Activated naive CD4-positive, alpha-beta T cell treated with anti-CD3 and anti-CD28 coated beads for 36 hours (primary cell): ENCODE measurements around the gene GATB. TPM values are rescaled to one million over a fixed set of nuclear protein-coding genes. Genes with fewer than 3 reads are reported as not detected.

Source experiments
- CTCF ChIA-PET: fragments of 350-600 bp; sonication (Branson Sonifier 250); formaldehyde crosslinking; loops from one replicate; lab custom pipeline; 2021; ENCODE audit warnings: antibody characterized with exemption; lab: Charles Lee
- DNase-seq: peaks from one replicate; pipeline ENCODE4 v3.0.0-alpha.2; 2020
- H3K27ac Mint-ChIP-seq: one replicate; pipeline ENCODE4 v1.8.0; 2021; ENCODE audit warnings: mild to moderate bottlenecking, mixed read lengths
- H3K27me3 Mint-ChIP-seq: one replicate; pipeline ENCODE4 v1.8.0; 2021; ENCODE audit warnings: low read depth, mixed read lengths
- H3K36me3 Mint-ChIP-seq: one replicate; pipeline ENCODE4 v1.8.0; 2021; ENCODE audit warnings: low read depth, mixed read lengths
- H3K4me1 Mint-ChIP-seq: one replicate; pipeline ENCODE4 v1.8.0; 2021; ENCODE audit warnings: low read depth, mixed read lengths
- H3K4me3 Mint-ChIP-seq: one replicate; pipeline ENCODE4 v1.8.0; 2021; ENCODE audit warnings: mild to moderate bottlenecking, moderate library complexity, mixed read lengths
- H3K9me3 Mint-ChIP-seq: one replicate; pipeline ENCODE4 v1.8.0; 2021; ENCODE audit warnings: mixed read lengths
- intact Hi-C: fragments of 100-400 bp; cut with micrococcal nuclease; formaldehyde crosslinking; loops from one replicate; pipeline ENCODE4 v1.15.1; 2023
- total RNA-seq, 2 experiments: library from RNA; stranded (reverse); gene quantifications; one replicate each; pipeline ENCODE4 v1.2.3, GENCODE V29; 2021

The GATB gene, protein sequence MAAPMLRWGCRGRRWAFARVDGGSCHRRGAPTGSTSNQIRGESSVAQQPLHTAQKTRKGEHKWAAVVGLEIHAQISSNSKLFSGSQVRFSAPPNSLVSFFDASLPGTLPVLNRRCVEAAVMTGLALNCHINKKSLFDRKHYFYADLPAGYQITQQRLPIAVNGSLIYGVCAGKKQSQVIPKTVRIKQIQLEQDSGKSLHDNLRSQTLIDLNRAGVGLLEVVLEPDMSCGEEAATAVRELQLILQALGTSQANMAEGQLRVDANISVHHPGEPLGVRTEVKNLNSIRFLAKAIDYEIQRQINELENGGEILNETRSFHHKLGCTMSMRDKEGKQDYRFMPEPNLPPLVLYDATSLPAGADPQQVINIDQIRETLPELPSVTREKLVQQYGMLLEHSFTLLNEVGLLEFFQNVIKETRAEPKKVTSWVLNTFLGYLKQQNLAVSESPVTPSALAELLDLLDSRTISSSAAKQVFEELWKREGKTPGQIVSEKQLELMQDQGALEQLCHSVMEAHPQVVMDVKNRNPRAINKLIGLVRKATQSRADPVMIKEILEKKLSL
- 10 to 100 TPM; 15.2 to 22.1 TPM for total RNA-seq

DNA sequence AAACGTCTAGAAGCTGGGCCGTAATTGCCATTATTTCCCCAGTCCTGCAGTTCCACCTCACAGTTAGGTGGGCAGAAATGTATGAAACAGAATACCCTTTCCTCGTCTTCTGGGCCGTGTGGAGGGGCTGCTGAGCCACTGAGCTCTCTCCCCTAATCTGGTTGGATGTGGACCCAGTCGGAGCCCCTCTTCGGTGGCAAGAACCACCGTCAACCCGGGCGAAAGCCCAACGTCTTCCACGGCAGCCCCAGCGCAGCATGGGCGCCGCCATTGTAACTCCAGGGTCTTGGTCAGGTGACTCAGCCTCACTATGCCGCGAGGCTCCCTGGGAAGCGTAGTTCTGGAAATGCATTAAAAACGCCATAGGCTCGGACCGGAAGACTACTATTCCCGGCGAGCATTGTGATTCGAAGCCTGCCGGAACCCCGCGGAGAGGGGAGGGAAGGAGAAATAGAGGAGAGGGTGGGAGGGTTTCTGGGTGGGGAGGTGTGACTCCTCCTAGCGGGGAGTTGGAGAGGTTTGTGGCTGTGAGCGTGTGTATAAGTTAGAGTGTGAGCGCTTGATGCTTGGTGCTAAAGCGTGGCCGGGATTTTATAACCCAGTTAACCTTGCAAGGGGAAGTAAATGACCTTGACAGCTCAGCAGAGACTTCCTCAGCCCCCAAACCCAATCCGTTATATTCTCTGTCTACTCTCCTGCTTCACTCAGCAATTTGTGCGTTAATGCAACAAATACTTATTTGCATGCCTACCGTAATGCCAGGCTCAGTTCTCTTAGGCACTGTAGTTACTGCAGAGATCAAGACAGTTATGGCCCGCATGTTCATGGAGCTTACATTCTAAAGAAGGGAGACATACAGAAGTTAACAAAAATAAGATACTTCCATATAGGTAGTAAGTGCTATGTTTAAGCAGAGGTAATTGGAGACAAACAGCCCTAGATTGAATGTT lies at the start of gene GATB:
GATB (minus strand) TSS at position 296 of the 950 bp plus-strand sequence; CDS start at position 271, 25 bp downstream.
- no peaks in the 10 kb centered on the region for H3K9me3 Mint-ChIP-seq
- intact Hi-C loops = loop anchor here (1.0 to 5.0 kb wide), 15 partner anchors 40 to 793 kb away; partner anchors contain the start of genes FBXW7, FHIP1A, LRBA and RPS3A
- CTCF ChIA-PET = no interaction called here
- H3K27ac Mint-ChIP-seq = peak within 1 kb of the TSS; percentile 89
- H3K27me3 Mint-ChIP-seq = no peaks in the 10 kb centered on the region
- DNase-seq = peak; percentile 95
- H3K4me3 Mint-ChIP-seq = peak within 1 kb of the TSS; percentile 99
- H3K4me1 Mint-ChIP-seq = peaks cover 13% of the 10 kb centered on the region
- peaks cover 9% of the 10 kb centered on the region for H3K36me3 Mint-ChIP-seq

DNA sequence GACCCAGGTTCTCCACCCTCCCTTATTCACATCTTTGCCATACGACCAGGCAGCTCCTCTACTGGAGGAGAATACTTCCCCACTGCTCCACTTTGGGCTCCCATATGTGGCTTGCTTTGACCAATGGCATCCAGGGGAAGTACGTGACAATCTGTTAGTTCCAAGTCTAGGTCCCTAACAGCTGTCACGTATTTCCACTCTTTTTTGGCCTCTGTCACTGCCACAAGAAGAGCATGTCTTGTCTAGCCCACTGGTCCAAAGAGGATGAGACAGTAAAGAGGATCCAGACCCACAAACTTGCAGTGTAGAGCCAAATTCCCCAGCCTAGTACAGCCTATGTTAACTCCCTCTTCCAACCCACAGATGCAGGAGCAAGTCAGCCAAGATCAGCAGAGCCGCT lies 49.7 kb upstream of the GATB start:
- Mint-ChIP-seq H3K4me3 (no peak overlapping the region), H3K36me3 (no peaks in the 10 kb centered on the region), H3K4me1 (no peaks in the 10 kb centered on the region), H3K9me3 (no peaks in the 10 kb centered on the region), H3K27ac (no peak overlapping the region), H3K27me3 (no peaks in the 10 kb centered on the region)
- CTCF ChIA-PET = interaction anchor here (1.1 to 1.5 kb wide), 2 partner anchors 8 to 9 kb away, joined by 3 to 8 read pairs; no protein-coding TSS in a partner anchor
- intact Hi-C loops = no loop called here
- DNase-seq = no peak

DNA sequence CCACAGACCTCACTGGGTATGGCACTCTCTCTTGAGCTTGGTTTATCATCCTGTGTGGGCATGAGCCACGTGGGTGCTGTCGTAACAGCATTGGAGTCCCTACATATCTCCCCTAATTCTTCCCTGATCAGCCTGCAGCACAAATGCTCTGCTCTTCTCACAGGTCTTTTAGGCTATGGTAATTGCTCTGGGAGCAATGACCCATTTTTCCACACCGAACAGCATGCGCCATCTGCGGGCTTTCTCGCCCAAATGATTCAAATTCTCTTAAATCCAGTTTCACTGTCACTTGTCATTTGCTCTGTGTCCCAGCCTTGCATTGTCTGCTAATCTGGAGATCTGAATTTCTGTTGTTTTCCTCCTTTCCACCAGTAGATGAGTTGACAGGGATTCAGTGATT lies 48.9 kb upstream of the GATB start:
- no peak for DNase-seq
- Mint-ChIP-seq H3K27ac (no peak overlapping the region), H3K36me3 (no peaks in the 10 kb centered on the region), H3K27me3 (no peaks in the 10 kb centered on the region), H3K4me3 (no peak overlapping the region), H3K9me3 (no peaks in the 10 kb centered on the region), H3K4me1 (no peaks in the 10 kb centered on the region)
- intact Hi-C loops = no loop called here
- CTCF ChIA-PET = no interaction called here

DNA sequence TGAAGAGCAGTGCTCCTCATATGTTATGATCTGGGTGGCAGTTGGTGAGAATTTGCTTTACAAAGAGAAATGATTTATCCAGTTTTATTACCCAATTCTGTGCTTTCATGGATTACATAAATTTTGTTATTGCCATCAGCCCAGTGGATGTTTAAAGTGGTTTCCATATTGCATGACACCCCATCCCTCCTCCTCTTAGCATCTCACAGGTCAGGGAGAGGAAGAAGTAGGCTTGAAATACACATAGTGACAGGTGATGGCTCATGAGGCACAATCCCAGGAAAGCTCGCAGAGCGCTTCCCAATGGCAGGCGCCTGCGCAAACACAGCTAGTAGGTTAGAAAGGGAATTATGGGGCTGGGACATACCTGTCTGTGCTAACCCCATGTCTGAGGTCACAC lies 47.7 kb upstream of the GATB start:
- no peak overlapping the region for H3K27ac Mint-ChIP-seq
- DNase-seq = no peak
- H3K36me3 Mint-ChIP-seq = no peaks in the 10 kb centered on the region
- H3K4me3 Mint-ChIP-seq = no peak overlapping the region
- H3K4me1 Mint-ChIP-seq = no peaks in the 10 kb centered on the region
- no peaks in the 10 kb centered on the region for H3K27me3 Mint-ChIP-seq
- H3K9me3 Mint-ChIP-seq = no peaks in the 10 kb centered on the region
- CTCF ChIA-PET = interaction anchor here (0.8 kb wide), 1 partner anchor 9 kb away, joined by 3 read pairs; no protein-coding TSS in a partner anchor
- intact Hi-C loops = no loop called here

DNA sequence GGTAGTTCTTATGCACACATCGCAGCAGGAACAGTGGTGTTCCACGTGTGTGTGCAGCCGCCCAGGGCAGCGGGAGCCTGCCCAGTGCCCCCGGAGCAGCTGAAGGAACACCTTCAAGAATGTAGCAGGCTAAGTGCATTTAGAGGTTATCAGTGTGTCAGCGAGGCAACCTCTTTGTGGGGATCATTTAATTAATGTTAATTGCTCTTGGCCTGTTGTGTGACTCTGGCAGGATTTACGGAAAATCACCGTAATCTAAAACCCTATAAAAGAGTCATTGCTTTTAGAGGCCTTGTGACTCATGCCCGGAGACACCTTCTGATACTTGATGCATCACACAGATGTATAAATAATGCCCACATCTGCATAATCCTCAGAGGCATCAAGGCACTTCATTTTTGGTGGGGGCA lies 47.3 kb upstream of the GATB start:
- CTCF ChIA-PET = interaction anchor here (0.8 kb wide), 1 partner anchor 8 kb away, joined by 3 read pairs; no protein-coding TSS in a partner anchor
- Mint-ChIP-seq H3K4me3 (no peak overlapping the region), H3K27me3 (no peaks in the 10 kb centered on the region), H3K4me1 (no peaks in the 10 kb centered on the region), H3K27ac (no peak overlapping the region), H3K36me3 (no peaks in the 10 kb centered on the region), H3K9me3 (no peaks in the 10 kb centered on the region)
- intact Hi-C loops = no loop called here
- DNase-seq = peak; percentile 7

DNA sequence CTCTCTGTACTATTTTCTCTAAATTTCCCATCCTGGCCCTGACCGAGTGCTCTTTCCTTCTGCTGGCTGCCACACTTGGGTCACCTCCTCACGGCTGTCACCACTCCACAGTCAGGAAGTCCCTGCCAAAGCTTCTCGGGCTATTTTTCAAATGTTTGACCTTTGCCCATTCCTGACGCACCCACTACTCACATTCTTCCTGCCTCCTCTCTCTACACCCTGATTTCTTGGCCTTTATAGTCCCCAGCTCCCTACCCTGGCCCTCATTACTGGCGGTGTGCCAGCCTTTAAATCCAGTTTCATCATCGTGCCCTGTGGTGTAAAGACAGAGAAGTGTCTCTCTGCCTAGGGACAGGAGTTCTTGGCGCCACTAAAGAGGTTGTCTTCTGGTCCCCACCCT lies 46.4 kb upstream of the GATB start:
- Mint-ChIP-seq H3K4me3 (no peak overlapping the region), H3K36me3 (no peaks in the 10 kb centered on the region), H3K9me3 (no peaks in the 10 kb centered on the region), H3K4me1 (no peaks in the 10 kb centered on the region), H3K27ac (no peak overlapping the region), H3K27me3 (no peaks in the 10 kb centered on the region)
- CTCF ChIA-PET = interaction anchor here (0.7 kb wide), 1 partner anchor 445 kb away, joined by 3 read pairs; no protein-coding TSS in a partner anchor
- intact Hi-C loops = no loop called here
- no peak for DNase-seq

DNA sequence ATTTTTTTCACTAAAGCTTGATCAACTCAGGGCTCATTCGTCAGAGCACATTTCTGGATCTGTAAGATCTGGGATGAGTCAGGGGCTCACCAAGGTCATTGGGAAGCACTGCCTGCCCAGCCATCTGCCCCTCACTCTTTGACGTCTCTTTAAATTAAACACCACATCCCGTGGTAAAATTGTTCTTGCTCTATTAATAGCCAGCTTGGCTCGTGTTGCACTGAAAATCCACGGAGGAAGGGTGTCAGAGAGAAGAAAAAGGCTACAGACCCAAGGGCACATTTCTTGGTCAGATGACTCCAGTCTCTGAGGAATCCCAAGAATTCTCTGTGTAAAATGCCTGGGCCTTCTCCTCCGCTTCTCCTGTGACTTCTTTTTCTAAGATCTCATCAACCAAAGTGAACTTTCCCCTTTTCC lies 45.7 kb upstream of the GATB start:
- Mint-ChIP-seq H3K4me1 (no peaks in the 10 kb centered on the region), H3K4me3 (no peak overlapping the region), H3K27me3 (no peaks in the 10 kb centered on the region), H3K36me3 (no peaks in the 10 kb centered on the region), H3K27ac (no peak overlapping the region), H3K9me3 (no peaks in the 10 kb centered on the region)
- intact Hi-C loops = no loop called here
- CTCF ChIA-PET = no interaction called here
- no peak for DNase-seq

DNA sequence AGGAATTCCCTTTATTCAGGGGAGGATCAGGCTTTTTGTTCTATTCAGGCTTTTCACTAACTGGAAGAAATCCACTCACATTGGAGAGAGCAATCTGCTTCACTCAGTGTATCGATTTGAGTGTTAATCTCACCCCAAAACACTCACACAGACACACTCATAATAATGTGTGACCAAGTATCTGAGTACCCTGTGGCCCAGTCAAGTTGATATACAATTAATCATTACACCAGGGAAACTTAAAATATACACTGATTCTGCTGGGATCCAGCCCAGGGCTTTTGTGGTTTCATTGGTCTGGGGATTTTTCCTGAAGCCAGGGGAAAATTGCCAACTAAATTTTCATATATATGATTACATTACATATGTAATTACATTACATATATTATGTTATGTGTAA lies 44.0 kb upstream of the GATB start:
- H3K9me3 Mint-ChIP-seq = no peaks in the 10 kb centered on the region
- DNase-seq = no peak
- intact Hi-C loops = no loop called here
- H3K27ac Mint-ChIP-seq = no peak overlapping the region
- no peaks in the 10 kb centered on the region for H3K4me1 Mint-ChIP-seq
- no peak overlapping the region for H3K4me3 Mint-ChIP-seq
- no peaks in the 10 kb centered on the region for H3K36me3 Mint-ChIP-seq
- H3K27me3 Mint-ChIP-seq = no peaks in the 10 kb centered on the region
- CTCF ChIA-PET = interaction anchor here (0.6 kb wide), 1 partner anchor 180 kb away, joined by 3 read pairs; no protein-coding TSS in a partner anchor

DNA sequence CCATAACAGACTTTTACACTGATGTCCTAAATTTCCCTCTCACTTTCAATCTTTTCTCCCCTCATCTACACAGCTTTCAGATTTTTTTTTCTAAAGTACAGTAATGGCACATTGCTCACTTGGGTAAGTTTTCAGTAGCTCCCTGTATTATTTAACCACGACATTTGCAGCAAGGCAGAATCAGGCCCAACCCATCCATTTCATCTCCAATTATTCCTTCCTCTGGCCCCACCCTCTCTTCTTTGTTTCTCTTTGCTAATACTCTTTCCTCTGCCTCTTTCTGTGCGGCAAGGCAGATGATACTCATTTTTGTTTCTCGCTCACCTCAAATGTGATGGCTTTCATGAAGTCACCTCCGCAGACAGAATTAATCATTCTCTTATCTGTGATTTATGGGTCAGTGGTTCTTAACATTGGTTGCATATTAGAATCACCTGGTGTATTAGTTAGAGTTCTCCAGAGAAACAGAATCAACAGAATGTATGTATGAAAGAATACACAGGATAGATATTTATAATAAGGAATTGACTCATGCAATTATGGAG lies 43.4 kb upstream of the GATB start:
- Mint-ChIP-seq H3K27me3 (no peaks in the 10 kb centered on the region), H3K36me3 (no peaks in the 10 kb centered on the region), H3K4me1 (no peaks in the 10 kb centered on the region), H3K4me3 (no peak overlapping the region), H3K9me3 (no peaks in the 10 kb centered on the region), H3K27ac (no peak overlapping the region)
- intact Hi-C loops = no loop called here
- no peak for DNase-seq
- CTCF ChIA-PET = interaction anchor here (0.6 kb wide), 1 partner anchor 181 kb away, joined by 3 read pairs; no protein-coding TSS in a partner anchor

DNA sequence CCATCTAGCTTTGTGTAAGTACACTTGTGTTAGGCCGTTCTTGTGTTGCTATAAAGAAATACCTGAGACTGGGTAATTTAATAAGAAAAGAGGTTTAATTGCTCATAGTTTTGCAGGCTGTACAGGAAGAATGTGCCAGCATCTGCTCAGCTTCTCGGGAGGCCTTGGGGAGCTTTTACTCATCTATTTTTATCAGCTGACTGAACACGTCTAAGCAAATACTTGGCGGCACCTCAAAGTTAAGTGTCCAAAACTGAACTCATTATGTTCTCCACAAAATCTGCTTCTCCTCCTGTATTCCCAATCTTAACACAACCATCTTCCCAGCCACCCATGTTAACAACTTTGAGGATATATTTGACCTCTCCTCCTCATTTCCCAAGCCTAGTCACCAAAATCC lies 42.4 kb upstream of the GATB start:
- H3K9me3 Mint-ChIP-seq = no peaks in the 10 kb centered on the region
- intact Hi-C loops = no loop called here

DNA sequence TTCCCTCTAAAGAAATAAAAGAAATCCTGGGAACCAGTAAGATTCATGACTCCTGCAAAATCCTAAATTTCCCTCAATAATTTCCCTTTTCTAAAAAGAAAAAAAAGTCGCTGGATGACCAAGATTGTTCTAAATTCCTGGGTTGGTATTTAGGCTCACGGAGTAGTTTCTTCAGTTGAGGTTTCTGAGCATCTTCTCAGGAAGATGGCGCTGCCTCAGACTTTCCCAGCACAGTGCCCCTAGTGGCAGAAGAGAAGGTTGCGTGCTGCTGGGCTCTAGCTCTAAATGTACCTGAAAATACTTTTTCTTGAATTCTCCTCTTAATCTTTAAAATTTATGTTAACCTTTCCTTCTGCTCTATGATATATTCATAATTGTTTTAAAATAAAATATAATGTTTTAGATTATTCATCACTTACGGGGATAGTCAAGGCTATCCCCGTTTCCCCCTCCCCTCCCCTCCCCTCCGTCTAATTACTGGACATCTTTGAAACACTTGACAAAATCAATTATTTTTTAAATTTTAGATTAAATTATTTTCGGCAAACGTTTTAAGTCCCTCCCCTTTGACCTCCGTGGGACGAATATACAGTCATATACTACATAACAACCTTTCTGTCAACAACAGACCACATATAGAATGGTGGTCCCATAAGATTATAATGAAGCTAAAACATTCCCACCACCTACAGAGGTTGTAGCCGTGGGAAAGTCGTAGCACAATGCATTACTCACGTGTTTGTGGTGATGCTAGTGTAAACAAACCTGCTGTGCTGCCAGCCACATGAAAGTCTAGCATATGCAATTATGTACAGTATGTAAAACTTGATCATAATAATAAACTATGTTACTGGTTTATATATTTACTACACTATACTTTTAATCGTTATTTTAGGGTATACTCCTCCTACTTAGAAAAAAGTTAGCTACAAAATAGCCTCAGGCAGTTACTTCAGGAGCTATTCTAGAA lies 41.0 kb upstream of the GATB start:
- Mint-ChIP-seq H3K27me3 (no peaks in the 10 kb centered on the region), H3K36me3 (no peaks in the 10 kb centered on the region), H3K4me3 (no peak overlapping the region), H3K4me1 (no peaks in the 10 kb centered on the region), H3K9me3 (no peaks in the 10 kb centered on the region), H3K27ac (no peak overlapping the region)
- DNase-seq = peak; percentile 76
- intact Hi-C loops = loop anchor here (1.0 kb wide), 1 partner anchor 41 kb away; the partner anchor contains the start of gene GATB
- CTCF ChIA-PET = interaction anchor here (0.6 to 1.8 kb wide), 22 partner anchors 9 to 432 kb away, joined by 3 to 8 read pairs (median 3); no protein-coding TSS in a partner anchor

More for the DNA sequence above, 42.4 kb upstream of the GATB start:
- no peaks in the 10 kb centered on the region for H3K4me1 Mint-ChIP-seq
- H3K27me3 Mint-ChIP-seq = no peaks in the 10 kb centered on the region
- H3K4me3 Mint-ChIP-seq = no peak overlapping the region
- no peak overlapping the region for H3K27ac Mint-ChIP-seq
- no peak for DNase-seq
- H3K36me3 Mint-ChIP-seq = no peaks in the 10 kb centered on the region
- CTCF ChIA-PET = interaction anchor here (0.7 to 1.5 kb wide), 7 partner anchors 13 to 433 kb away, joined by 3 to 8 read pairs (median 3); no protein-coding TSS in a partner anchor
